Left cardiac atrium (tissue), 4 donors: ENCODE data around the gene KCNQ4. TPM values are rescaled to one million over a fixed set of nuclear protein-coding genes. Genes with fewer than 3 reads are reported as not detected.

Experiments
- ATAC-seq, 2 donors: fragments of 200-7000 bp; cut with Tn5 transposase; one replicate each; pipeline ENCODE4 v1.9.1; 2020; ENCODE audit warnings: mild to moderate bottlenecking in 2 of 2, moderate library complexity in 2 of 2
- DNase-seq: peaks from one replicate; pipeline ENCODE4 v3.0.0-alpha.2; 2020
- intact Hi-C, 2 donors: fragments of 100-400 bp; cut with DNase I; formaldehyde crosslinking; loops; one replicate each; pipeline versions ENCODE4 v1.14.1 to v1.15.1; 2022 to 2023
- long read RNA-seq: library from polyadenylated mRNA; unstranded; transcript quantifications from one replicate; pipeline ENCODE4 v2.0.0, GENCODE V29; 2021
- total RNA-seq, 2 donors: library from RNA; stranded (reverse); fragmentation: NEBNext Ultra II Directional; extraction: Animal tissue kit (Norgen Biotek cat#: 25700); gene quantifications; one replicate each; pipeline ENCODE4 v1.2.1, GENCODE V29; 2021
- donor health status: DM: no; HTN: yes; CAD: no.
- donor health status: DM: no; HTN: yes; CAD: no; lungs with severe emphysema.
- donor health status: DM: yes; HTN: yes; CAD: no.
- donor health status: Dilated cardiomyopathy.

KCNQ4 gene
- 1 to 10 TPM; 1.3 to 1.4 TPM for total RNA-seq
- long read RNA-seq, result 0 reads

DNA sequence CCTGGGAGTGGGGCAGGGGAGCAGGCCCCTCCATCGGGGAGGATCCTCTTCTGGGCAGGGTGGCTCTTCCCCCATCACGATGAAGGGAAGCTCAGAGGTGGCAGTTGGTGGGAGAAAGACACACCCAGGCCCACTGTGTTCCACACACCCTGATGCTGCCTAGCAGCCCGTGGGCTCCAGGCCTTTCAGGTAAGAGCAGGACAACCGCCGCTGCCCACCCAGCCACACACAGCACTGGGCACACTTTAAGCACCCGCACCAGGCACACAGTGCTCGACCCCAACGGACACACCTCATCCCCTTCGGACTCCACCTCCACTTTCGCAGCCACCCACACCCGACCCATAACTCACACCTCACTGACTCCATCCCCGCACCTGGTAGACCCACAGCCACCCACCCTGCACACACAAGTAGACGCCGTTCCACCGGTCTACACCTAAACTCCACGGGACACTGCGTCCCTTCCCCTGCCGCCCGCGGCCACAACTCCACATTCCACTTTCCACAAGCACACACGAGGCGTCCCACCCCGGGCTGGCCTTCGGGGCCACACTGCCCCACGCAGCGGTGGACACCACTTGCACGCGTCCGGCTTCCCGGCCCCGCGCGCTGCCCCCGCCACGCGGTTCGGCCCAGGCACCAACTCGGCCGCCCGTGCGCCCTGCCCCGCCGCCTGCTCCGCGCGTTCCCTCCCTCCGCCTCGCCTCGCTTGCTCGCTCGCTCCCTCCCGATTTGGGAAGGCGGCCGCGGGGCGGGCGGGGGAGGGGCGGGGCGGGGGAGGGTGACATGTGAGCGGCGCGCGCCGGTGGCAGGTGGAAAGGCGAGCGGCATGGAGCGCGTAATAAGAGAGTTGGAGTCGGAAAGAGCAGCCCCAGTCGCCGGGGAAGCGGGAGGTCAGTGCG, at the start of gene KCNQ4:
Gene KCNQ4 (plus strand): TSS at position 787 of the 905 bp plus-strand sequence. CDS start 307 bp downstream, outside the sequence.
- peak; percentile 75 to 76 for ATAC-seq
- peak; percentile 55 for DNase-seq
- intact Hi-C loops, result no loop called here

- no peak for DNase-seq
- ATAC-seq, result no peak
- intact Hi-C loops, result no loop called here
These were observed 48.5 kb upstream of the KCNQ4 start for GRCh38 chr1:40734882-40735628.

- intact Hi-C loops, result no loop called here
- peak in 1 of 2 donors; percentile 50 for ATAC-seq
- DNase-seq, result no peak
These were observed 47.5 kb upstream of the KCNQ4 start for GRCh38 chr1:40736085-40736531.

DNA sequence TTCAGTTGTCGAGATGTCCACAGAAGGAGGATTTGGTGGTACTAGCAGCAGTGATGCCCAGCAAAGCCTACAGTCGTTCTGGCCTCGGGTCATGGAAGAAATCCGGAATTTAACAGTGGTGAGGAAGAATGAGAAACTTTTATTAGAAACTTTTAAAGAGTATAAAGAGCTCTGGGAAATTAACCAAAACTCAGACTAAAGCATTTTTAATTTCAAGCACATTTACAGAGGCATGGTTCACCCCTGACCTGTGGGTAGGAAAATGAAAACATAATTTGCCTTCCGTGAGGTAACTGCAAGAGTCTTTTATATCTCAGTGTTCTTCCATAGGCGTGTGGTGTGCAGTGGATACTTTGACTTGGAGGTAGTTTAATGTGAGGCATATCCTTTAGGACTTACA, 44.8 kb upstream of the KCNQ4 start:
- no peak for ATAC-seq
- intact Hi-C loops, result no loop called here
- no peak for DNase-seq

GRCh38 chr1:40739455-40740008, 44.1 kb upstream of the KCNQ4 start:
- no peak for DNase-seq
- intact Hi-C loops, result no loop called here
- no peak for ATAC-seq

GRCh38 chr1:40740039-40740996, 43.3 kb upstream of the KCNQ4 start:
- peak; percentile 29 for DNase-seq
- intact Hi-C loops, result no loop called here
- no peak for ATAC-seq

GRCh38 chr1:40740997-40741736, 42.4 kb upstream of the KCNQ4 start:
- intact Hi-C loops, result no loop called here
- DNase-seq (no peak), ATAC-seq (no peak)

- intact Hi-C loops, result no loop called here
- ATAC-seq, result peak; percentile 54 to 62
These were observed 41.1 kb upstream of the KCNQ4 start for GRCh38 chr1:40742363-40743061.

DNA sequence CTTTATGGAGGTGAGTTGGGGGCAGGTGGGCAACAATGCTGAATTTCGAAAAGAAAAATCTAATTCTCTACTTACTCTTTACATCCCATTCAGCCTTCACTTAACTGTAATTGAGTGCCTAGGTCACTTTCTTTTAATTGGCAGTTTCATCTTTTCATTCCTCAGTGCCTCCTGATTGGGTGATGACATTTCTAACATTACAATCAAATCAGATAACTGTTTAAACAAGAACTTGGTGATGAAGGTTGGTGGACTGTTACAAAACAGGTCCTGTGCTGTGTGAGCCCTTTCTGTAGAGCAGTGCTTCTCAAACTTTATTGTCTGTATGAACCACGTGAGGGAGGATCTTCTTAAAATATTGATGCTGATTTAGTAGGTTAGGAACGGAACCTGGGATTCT, 40.1 kb upstream of the KCNQ4 start:
- no peak for DNase-seq
- no peak for ATAC-seq
- intact Hi-C loops, result no loop called here

More at GRCh38 chr1:40742363-40743061, 41.1 kb upstream of the KCNQ4 start:
- DNase-seq, result no peak

GRCh38 chr1:40743860-40744259, 39.7 kb upstream of the KCNQ4 start:
- ATAC-seq (no peak), DNase-seq (no peak)
- intact Hi-C loops, result no loop called here

DNA sequence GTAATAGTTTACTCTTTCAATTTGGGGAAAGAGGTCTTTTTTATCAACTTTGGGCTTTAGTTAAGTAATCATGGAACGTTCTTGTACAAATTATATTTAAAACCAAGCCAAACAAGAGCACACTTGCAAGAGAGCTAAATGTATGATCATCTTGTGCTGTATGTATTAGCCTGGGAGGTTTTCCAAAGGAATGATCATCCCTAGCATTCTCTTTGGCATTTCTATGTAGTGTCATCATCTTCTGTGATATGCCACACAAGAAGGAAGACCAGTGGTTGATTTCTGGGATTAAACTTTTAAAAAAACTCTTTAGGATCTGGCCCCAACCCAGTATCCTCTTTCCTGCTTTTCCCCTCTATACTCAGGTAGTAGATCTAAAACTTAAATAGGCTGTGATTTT, 38.4 kb upstream of the KCNQ4 start:
- intact Hi-C loops, result no loop called here
- no peak for ATAC-seq
- DNase-seq, result no peak

DNA sequence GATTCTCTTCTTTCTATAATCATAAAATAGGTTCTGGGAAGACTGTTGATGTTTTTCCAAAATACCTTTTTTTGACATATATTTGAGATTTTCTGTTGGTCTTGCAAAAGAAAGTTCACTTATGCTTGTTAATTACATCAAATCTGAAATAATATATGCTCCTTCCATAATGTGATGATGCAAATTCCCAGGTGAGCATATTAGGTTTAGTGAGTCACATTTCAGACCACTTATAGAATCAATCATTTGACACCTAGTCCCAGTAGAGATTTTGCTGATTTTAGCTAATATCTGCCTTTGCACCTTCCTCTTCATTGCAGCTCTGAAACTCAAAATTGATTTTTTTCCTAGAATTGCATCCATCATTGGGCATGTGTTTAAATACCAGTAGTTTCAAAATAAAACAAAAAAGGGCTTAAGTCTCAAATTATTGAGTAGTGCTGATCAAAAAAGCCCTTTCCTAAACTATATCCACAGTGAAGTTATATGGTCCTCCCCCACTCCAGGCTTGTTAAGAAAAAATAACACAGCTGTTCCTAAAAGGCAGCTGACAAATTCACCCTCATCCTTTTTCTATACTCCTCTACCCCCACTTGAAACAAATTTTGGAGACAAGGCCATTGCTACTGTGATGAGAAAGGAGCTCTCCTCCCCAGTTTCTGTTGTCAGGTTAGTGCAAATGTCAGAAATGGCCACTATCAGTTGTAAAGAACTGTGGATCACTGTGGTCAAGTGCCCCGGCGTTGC, 37.1 kb upstream of the KCNQ4 start:
- intact Hi-C loops, result no loop called here
- no peak for DNase-seq
- ATAC-seq, result no peak

GRCh38 chr1:40748841-40749718, 34.5 kb upstream of the KCNQ4 start:
- intact Hi-C loops, result no loop called here
- no peak for ATAC-seq
- no peak for DNase-seq

DNA sequence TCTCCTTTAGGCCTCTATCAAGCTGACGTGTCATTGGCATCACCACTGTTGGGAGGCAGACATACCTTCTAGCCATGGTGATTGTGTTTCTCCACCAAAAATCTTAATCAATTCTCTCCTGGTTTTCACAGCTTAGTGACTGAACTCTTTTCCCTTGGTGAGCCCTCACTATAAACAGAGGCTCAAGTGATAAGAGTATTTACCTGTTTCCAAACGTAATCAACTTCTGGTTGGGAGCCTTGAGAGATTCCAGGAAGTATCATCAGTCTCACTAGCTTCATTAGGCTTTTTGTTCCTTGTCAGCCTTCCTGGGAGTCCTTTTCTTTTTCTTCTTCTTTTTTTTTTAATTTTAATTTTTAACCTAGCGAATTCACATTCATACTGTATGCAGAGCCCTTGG, 33.8 kb upstream of the KCNQ4 start:
- ATAC-seq, result no peak
- no peak for DNase-seq
- intact Hi-C loops, result no loop called here

GRCh38 chr1:40750451-40750908, 33.1 kb upstream of the KCNQ4 start:
- intact Hi-C loops, result no loop called here
- DNase-seq, result no peak
- ATAC-seq, result peak in 1 of 2 donors; percentile 15

GRCh38 chr1:40751802-40752201, 31.8 kb upstream of the KCNQ4 start:
- peak in 1 of 2 donors; percentile 17 for ATAC-seq
- intact Hi-C loops, result no loop called here
- DNase-seq, result no peak
